Activated CD8-positive, alpha-beta memory T cell treated with anti-CD3 and anti-CD28 coated beads for 48 hours (primary cell): ENCODE measurements around the gene RPL13A.
A peak's percentile ranks its signal among the peaks of the same experiment; 100 is the strongest.
"Not testable (repeated sequence)": the region's sequence is repeated elsewhere in the genome, so short reads cannot be mapped to it uniquely, and the experiment has no call there.

ENCODE experiments used
- DNase-seq, 3 experiments: peaks; one replicate each; pipeline ENCODE4 v3.0.0-alpha.2; 2020; ENCODE audit warnings: low read depth in 2 of 3, low spot score in 2 of 3

Gene RPL13A

DNA sequence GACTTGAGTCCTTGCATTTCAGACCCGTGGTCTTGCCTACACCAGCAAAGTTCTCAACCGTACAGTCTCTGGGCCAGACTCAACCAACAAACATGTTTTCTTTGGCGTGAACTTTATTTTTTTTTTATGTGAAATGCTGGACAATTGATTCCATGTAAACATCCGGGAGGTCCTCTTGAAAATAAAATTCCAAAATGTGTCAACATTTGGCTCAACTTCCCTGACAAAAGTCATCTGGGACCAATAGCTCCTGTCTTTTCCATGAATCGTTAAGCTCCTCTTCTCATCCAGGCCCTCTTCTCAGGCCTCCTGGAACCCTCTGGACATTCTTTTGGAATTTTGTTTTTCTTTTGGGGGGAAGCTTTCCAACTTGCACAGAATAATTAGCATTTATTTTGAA lies 31.6 kb upstream of the RPL13A start:
- DNase-seq = no peak

GRCh38 chr19:49456326-49456725 lies 31.1 kb upstream of the RPL13A start:
- no peak for DNase-seq

GRCh38 chr19:49458567-49458903 lies 28.9 kb upstream of the RPL13A start:
- no peak for DNase-seq

- no peak for DNase-seq
Measured at GRCh38 chr19:49459388-49459787, 28.0 kb upstream of the RPL13A start.

GRCh38 chr19:49461130-49461529 lies 26.3 kb upstream of the RPL13A start:
- DNase-seq = not testable (repeated sequence)

GRCh38 chr19:49461656-49462055 lies 25.8 kb upstream of the RPL13A start:
- no peak for DNase-seq

DNA sequence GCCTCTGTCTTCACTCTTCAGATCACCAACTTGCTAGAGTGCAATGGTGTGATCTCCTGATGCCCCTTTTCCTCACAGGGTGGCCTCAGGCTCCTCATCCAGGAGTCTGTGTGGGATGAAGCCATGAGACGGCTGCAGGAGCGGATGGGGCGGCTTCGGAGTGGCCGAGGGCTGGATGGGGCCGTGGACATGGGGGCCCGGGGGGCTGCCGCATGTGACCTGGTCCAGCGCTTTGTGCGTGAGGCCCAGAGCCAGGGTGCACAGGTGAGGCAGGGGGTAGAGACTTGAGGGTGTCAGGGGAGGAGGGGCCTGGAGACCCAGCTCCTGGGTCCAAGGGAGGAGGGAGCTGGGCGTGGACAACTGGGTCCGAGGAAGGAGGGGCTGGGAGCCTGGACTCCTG lies 24.9 kb upstream of the RPL13A start:
- no peak for DNase-seq

DNA sequence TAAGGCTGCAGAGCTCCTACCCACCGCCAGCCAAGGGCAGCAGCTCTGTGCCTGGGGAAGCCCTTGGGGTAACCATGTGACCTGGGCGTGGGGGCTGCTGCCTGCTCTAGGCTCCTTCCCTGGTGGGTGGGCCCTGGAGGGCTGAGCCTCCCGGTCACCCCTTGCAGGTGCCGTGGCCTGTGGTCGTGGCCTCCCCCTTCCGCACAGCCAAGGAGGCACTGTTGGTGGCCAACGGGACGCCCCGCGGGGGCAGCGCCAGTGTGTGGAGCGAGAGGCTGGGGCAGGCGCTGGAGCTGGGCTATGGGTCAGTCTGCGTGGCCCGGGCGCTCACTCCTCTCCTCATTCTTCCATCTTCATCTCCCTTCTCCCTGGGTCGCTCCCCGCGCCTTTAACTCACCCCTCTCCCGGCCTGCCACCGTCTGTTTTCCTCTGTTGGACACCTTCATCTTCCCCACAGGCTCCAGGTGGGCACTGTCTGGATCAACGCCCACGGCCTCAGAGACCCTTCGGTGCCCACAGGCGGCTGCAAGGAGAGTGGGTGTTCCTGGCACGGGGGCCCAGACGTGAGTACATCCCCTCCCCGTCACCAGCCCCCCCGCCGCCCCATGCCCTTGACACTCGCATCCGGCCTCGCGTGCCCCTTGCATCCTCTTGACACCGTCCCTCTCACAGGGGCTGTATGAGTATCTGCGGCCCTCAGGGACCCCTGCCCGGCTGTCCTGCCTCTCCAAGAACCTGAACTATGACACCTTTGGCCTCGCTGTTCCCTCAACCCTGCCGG lies 23.3 kb upstream of the RPL13A start:
- no peak for DNase-seq

DNA sequence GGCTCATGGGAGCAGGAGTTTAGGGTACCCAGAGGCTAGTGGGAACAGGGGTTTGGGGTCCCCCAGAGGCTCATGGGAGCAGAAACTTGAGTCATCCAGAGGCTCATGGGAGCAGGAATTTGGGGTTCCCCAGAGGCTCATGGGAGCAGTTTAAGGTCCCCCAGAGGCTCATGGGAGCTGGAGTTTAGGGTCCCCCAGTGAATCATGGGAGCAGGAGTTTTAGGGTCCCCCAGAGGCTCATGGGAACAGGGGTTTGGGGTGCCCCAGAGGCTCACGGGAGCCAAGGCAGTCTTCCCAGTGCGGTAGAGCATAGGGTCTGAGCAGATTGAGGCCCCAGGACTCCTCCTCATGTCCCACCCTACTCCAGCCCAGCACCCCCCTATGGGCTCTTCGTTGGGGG lies 22.0 kb upstream of the RPL13A start:
- DNase-seq = no peak

- DNase-seq = no peak
Measured at GRCh38 chr19:49468199-49468598, 19.2 kb upstream of the RPL13A start.

GRCh38 chr19:49468746-49469447 lies 18.5 kb upstream of the RPL13A start:
- DNase-seq = peak in 1 of 3 experiments; percentile 63

DNA sequence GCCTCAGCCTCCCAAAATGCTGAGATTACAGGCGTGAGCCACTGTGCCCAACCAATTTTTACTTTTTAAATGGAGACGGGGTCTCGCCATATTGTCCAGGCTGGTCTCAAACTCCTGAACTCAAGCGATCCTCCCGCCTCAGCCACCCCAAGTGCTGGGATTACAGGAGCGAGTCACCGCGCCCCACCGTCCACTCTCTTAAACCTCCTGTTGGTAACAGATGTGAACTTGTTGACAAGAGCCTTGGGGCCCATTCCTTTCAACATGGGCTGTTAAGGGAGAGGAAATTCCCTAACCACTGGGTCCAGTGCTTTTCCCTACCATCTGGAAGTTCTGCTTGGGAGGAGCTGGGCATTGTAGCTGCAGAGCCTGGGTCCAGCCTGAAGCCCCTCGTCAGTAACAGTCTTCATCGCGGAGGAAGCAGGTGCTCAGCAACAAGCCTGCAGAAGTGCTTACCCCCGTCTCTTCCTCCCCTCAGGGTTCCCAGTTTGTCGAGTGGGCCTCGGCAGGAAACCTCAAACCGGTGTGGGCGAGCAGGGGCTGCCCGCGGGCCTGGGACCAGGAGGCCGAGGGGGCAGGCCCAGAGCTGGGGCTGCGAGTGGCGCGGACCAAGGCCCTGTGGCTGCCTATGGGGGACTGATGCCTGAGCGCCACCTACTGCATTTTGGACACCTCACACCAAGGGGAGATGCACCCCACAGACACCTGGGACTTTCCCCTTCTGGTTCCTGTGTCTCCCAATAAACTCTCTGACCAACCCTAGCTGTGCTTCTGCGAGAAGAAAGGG lies 17.4 kb upstream of the RPL13A start:
- DNase-seq = peak in 1 of 3 experiments; percentile 91

- DNase-seq = no peak
Measured at GRCh38 chr19:49470615-49470978, 16.8 kb upstream of the RPL13A start.

DNA sequence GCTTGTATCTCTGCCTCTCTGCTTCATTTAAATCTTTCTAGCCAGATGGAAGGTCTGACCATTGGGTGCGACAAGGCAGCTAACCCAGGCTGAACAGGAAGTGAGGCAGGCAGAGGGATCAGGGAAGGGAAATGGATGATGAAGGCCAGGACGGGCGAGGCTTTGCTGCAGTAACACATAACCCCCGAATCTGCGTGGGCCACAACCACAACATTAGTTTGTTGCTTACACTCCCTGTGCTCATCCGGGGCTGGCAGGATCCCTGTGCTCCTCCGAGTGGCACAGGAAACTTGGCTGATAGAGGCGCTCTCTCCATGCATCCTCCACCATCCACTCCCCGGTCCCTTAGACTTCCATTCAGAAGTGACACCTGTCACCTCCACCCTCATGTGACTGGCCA lies 14.5 kb upstream of the RPL13A start:
- DNase-seq = no peak

GRCh38 chr19:49473501-49473867 lies 13.9 kb upstream of the RPL13A start:
- DNase-seq = not testable (repeated sequence)

DNA sequence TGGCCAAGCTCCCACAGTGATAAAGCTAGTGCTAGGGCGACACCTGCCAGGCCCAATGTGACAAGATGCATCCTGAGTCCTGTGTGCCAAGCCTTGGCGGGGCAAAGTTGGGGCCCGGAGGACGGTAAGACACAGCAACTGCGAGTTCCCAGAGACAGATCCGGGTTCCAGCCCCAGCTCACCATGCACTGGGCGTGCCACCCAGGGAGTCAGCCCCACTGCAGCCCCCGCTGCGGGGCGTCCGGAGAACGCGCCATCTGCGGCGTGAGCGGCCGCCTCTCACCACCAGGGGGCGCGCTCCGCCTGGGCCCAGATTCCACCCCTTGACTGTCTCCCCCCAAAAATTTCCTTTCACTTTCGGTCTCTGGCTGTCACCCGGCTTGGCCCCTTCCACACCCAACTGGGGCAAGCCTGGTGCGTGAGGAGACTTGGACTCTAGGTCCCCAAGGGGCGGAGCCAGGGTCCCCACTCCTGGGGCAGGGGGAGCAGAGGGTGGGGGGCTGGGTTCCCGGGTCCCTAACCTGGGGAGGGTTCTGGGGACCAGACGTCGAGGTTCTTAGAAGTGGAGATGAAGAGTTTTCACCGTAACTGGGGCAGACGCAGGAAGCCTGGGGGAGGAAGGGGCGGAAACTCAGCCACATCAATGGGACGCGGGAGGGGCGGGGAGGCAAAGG lies 13.4 kb upstream of the RPL13A start, which contains the start of gene FLT3LG:
FLT3LG (plus strand) TSS at position 348 of the 674 bp plus-strand sequence. CDS start 425 bp downstream, outside the sequence.
- DNase-seq = peak; percentile 79 to 83 (median 82)

GRCh38 chr19:49474542-49474924 lies 12.9 kb upstream of the RPL13A start:
- DNase-seq = no peak

DNA sequence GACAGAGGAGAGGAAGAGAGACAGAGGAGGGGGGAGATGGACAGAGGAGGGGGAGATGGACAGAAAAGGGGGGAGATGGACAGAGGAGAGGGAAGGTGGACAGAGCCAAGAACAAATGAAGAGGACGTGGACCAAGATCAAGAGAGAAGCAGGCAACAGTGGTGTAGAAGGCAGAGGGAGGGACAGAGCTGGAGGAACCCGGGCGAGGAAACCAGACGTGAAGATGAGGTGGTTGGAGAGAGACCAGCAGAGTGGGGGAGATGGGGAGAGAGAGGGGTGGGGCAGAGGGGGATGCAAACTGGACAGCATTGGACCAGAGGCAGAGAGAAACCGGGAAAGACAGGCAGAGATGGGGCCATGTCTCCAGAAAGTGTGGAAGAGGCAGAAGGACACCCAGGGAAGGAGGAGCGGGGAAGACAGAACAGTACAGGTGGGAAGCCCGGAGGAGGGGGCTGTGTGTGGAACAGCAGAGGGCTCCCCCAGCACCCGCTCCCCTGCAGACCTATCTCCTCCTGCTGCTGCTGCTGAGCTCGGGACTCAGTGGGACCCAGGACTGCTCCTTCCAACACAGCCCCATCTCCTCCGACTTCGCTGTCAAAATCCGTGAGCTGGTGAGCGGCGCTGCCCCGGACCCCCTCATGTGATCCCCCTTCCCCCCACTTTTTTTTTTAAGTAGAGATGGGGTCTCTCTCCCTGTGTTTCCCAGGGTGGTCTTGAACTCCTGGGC lies 12.1 kb upstream of the RPL13A start:
- no peak for DNase-seq

GRCh38 chr19:49475995-49476880 lies 11.2 kb upstream of the RPL13A start:
- DNase-seq = no peak
